Measurements from ENCODE around the gene PARD3B. TPM values are rescaled to one million over a fixed set of nuclear protein-coding genes. Genes with fewer than 3 reads are reported as not detected.

PARD3B gene
- total RNA-seq, 2 experiments from 2014 or later = 0.16 TPM; not detected in 1

GRCh38 chr2:205448189-205448588 is 902.9 kb downstream of the PARD3B start:
- H3K4me1 Mint-ChIP-seq = no peaks in the 10 kb centered on the region
- no peak overlapping the region for H3K27ac Mint-ChIP-seq
- no peak overlapping the region for H3K4me3 Mint-ChIP-seq
- no peak for ATAC-seq
- no peak for DNase-seq
- no peaks in the 10 kb centered on the region for H3K9me3 Mint-ChIP-seq (ENCODE audit: low read depth)
- CTCF ChIA-PET = no interaction called here
- no peaks in the 10 kb centered on the region for H3K36me3 Mint-ChIP-seq
- no peaks in the 10 kb centered on the region for H3K27me3 Mint-ChIP-seq

GRCh38 chr2:205451901-205452512 is 906.7 kb downstream of the PARD3B start:
- Mint-ChIP-seq H3K36me3 (no peaks in the 10 kb centered on the region), H3K27ac (no peak overlapping the region), H3K27me3 (no peaks in the 10 kb centered on the region), H3K4me1 (no peaks in the 10 kb centered on the region), H3K4me3 (no peak overlapping the region), H3K9me3 (ENCODE audit: low read depth) (no peaks in the 10 kb centered on the region)
- CTCF ChIA-PET = no interaction called here
- ATAC-seq (no peak), DNase-seq (no peak)

GRCh38 chr2:205453202-205453601 is 907.9 kb downstream of the PARD3B start:
- CTCF ChIA-PET = no interaction called here
- DNase-seq (no peak), ATAC-seq (no peak)
- Mint-ChIP-seq H3K36me3 (no peaks in the 10 kb centered on the region), H3K27me3 (no peaks in the 10 kb centered on the region), H3K4me1 (no peaks in the 10 kb centered on the region), H3K27ac (no peak overlapping the region), H3K4me3 (no peak overlapping the region), H3K9me3 (ENCODE audit: low read depth) (no peaks in the 10 kb centered on the region)

GRCh38 chr2:205456682-205457081 is 911.4 kb downstream of the PARD3B start:
- CTCF ChIA-PET = no interaction called here
- no peak for DNase-seq
- Mint-ChIP-seq H3K4me1 (peaks cover 1% of the 10 kb centered on the region), H3K27me3 (no peaks in the 10 kb centered on the region), H3K36me3 (no peaks in the 10 kb centered on the region), H3K9me3 (ENCODE audit: low read depth) (no peaks in the 10 kb centered on the region), H3K4me3 (no peak overlapping the region), H3K27ac (no peak overlapping the region)
- no peak for ATAC-seq

GRCh38 chr2:205460217-205460616 is 914.9 kb downstream of the PARD3B start:
- no peak for DNase-seq
- CTCF ChIA-PET = no interaction called here
- Mint-ChIP-seq H3K27me3 (no peaks in the 10 kb centered on the region), H3K36me3 (no peaks in the 10 kb centered on the region), H3K9me3 (ENCODE audit: low read depth) (no peaks in the 10 kb centered on the region), H3K4me1 (peaks cover 5% of the 10 kb centered on the region), H3K4me3 (no peak overlapping the region), H3K27ac (no peak overlapping the region)
- ATAC-seq = no peak

GRCh38 chr2:205461169-205461568 is 915.9 kb downstream of the PARD3B start:
- Mint-ChIP-seq H3K27me3 (no peaks in the 10 kb centered on the region), H3K4me1 (peaks cover 5% of the 10 kb centered on the region), H3K9me3 (ENCODE audit: low read depth) (no peaks in the 10 kb centered on the region), H3K36me3 (no peaks in the 10 kb centered on the region), H3K27ac (no peak overlapping the region), H3K4me3 (no peak overlapping the region)
- DNase-seq (no peak), ATAC-seq (no peak)
- CTCF ChIA-PET = no interaction called here

- CTCF ChIA-PET = no interaction called here
- Mint-ChIP-seq H3K27me3 (no peaks in the 10 kb centered on the region), H3K4me3 (no peak overlapping the region), H3K9me3 (ENCODE audit: low read depth) (no peaks in the 10 kb centered on the region), H3K36me3 (no peaks in the 10 kb centered on the region), H3K27ac (no peak overlapping the region), H3K4me1 (peaks cover 5% of the 10 kb centered on the region)
- DNase-seq (no peak), ATAC-seq (no peak)
Observed at GRCh38 chr2:205461678-205462665, 916.7 kb downstream of the PARD3B start.

- ATAC-seq (no peak), DNase-seq (no peak)
- Mint-ChIP-seq H3K36me3 (no peaks in the 10 kb centered on the region), H3K27ac (no peak overlapping the region), H3K4me1 (peaks cover 5% of the 10 kb centered on the region), H3K27me3 (no peaks in the 10 kb centered on the region), H3K4me3 (no peak overlapping the region), H3K9me3 (ENCODE audit: low read depth) (no peaks in the 10 kb centered on the region)
- CTCF ChIA-PET = no interaction called here
Observed at GRCh38 chr2:205462681-205463345, 917.5 kb downstream of the PARD3B start.

- Mint-ChIP-seq H3K27me3 (no peaks in the 10 kb centered on the region), H3K9me3 (ENCODE audit: low read depth) (no peaks in the 10 kb centered on the region), H3K4me1 (peaks cover 5% of the 10 kb centered on the region), H3K36me3 (no peaks in the 10 kb centered on the region), H3K4me3 (no peak overlapping the region), H3K27ac (no peak overlapping the region)
- no peak for DNase-seq
- CTCF ChIA-PET = no interaction called here
- ATAC-seq = no peak
Observed at GRCh38 chr2:205463466-205464025, 918.3 kb downstream of the PARD3B start.

GRCh38 chr2:205464681-205465080 is 919.4 kb downstream of the PARD3B start:
- no peaks in the 10 kb centered on the region for H3K27me3 Mint-ChIP-seq
- no peak overlapping the region for H3K27ac Mint-ChIP-seq
- no peak overlapping the region for H3K4me3 Mint-ChIP-seq
- DNase-seq = no peak
- H3K4me1 Mint-ChIP-seq = peaks cover 5% of the 10 kb centered on the region
- H3K9me3 Mint-ChIP-seq (ENCODE audit: low read depth) = no peaks in the 10 kb centered on the region
- CTCF ChIA-PET = no interaction called here
- no peak for ATAC-seq
- H3K36me3 Mint-ChIP-seq = no peaks in the 10 kb centered on the region

- H3K27ac Mint-ChIP-seq = no peak overlapping the region
- H3K27me3 Mint-ChIP-seq = no peaks in the 10 kb centered on the region
- H3K4me3 Mint-ChIP-seq = no peak overlapping the region
- ATAC-seq = no peak
- no peaks in the 10 kb centered on the region for H3K9me3 Mint-ChIP-seq (ENCODE audit: low read depth)
- H3K4me1 Mint-ChIP-seq = peaks cover 5% of the 10 kb centered on the region
- no peaks in the 10 kb centered on the region for H3K36me3 Mint-ChIP-seq
- CTCF ChIA-PET = no interaction called here
- no peak for DNase-seq
Observed at GRCh38 chr2:205465791-205466190, 920.5 kb downstream of the PARD3B start.

- H3K9me3 Mint-ChIP-seq (ENCODE audit: low read depth) = no peaks in the 10 kb centered on the region
- ATAC-seq = no peak
- no peak overlapping the region for H3K4me3 Mint-ChIP-seq
- peaks cover 5% of the 10 kb centered on the region for H3K27me3 Mint-ChIP-seq
- no peak overlapping the region for H3K27ac Mint-ChIP-seq
- no peak for DNase-seq
- CTCF ChIA-PET = no interaction called here
- H3K36me3 Mint-ChIP-seq = no peaks in the 10 kb centered on the region
- no peaks in the 10 kb centered on the region for H3K4me1 Mint-ChIP-seq
Observed at GRCh38 chr2:205471776-205472175, 926.5 kb downstream of the PARD3B start.

- Mint-ChIP-seq H3K36me3 (no peaks in the 10 kb centered on the region), H3K4me1 (no peaks in the 10 kb centered on the region), H3K27me3 (peaks cover 7% of the 10 kb centered on the region), H3K9me3 (ENCODE audit: low read depth) (no peaks in the 10 kb centered on the region), H3K27ac (no peak overlapping the region), H3K4me3 (no peak overlapping the region)
- DNase-seq (no peak), ATAC-seq (no peak)
- CTCF ChIA-PET = no interaction called here
Observed at GRCh38 chr2:205473791-205474190, 928.5 kb downstream of the PARD3B start.
